Measurements from ENCODE around the gene TOPAZ1.

Gene TOPAZ1

GRCh38 chr3:44238889-44239288, 2.8 kb upstream of the TOPAZ1 start:
- TF ChIP-seq, protein P1, sequence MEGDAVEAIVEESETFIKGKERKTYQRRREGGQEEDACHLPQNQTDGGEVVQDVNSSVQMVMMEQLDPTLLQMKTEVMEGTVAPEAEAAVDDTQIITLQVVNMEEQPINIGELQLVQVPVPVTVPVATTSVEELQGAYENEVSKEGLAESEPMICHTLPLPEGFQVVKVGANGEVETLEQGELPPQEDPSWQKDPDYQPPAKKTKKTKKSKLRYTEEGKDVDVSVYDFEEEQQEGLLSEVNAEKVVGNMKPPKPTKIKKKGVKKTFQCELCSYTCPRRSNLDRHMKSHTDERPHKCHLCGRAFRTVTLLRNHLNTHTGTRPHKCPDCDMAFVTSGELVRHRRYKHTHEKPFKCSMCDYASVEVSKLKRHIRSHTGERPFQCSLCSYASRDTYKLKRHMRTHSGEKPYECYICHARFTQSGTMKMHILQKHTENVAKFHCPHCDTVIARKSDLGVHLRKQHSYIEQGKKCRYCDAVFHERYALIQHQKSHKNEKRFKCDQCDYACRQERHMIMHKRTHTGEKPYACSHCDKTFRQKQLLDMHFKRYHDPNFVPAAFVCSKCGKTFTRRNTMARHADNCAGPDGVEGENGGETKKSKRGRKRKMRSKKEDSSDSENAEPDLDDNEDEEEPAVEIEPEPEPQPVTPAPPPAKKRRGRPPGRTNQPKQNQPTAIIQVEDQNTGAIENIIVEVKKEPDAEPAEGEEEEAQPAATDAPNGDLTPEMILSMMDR (IDR thresholded peaks at IDR 0.05; ENCODE audit: low read depth, low read length): no peak
- H3K4me3 ChIP-seq (ENCODE audit: low read depth, low read length): no peak overlapping the region
- in situ Hi-C loops (cut with HindIII; ENCODE audit: low sequenced_read_pairs): no loop called here
- DNase-seq (ENCODE audit: low read depth, low spot score): no peak

GRCh38 chr3:44240061-44240460, 1.6 kb upstream of the TOPAZ1 start:
- in situ Hi-C loops (cut with HindIII; ENCODE audit: low sequenced_read_pairs): no loop called here
- DNase-seq (ENCODE audit: low read depth, low spot score): no peak

GRCh38 chr3:44242721-44243120, 1.0 kb downstream of the TOPAZ1 start:
- in situ Hi-C loops (cut with HindIII; ENCODE audit: low sequenced_read_pairs): no loop called here
- no peak overlapping the region for H3K4me3 ChIP-seq (ENCODE audit: low read depth, low read length)
- no peak for DNase-seq (ENCODE audit: low read depth, low spot score)
- TF ChIP-seq, protein P1 (IDR thresholded peaks at IDR 0.05; ENCODE audit: low read depth, low read length): no peak

More at GRCh38 chr3:44240061-44240460, 1.6 kb upstream of the TOPAZ1 start:
- TF ChIP-seq, protein P1 (IDR thresholded peaks at IDR 0.05; ENCODE audit: low read depth, low read length): no peak
- no peak overlapping the region for H3K4me3 ChIP-seq (ENCODE audit: low read depth, low read length)

DNA sequence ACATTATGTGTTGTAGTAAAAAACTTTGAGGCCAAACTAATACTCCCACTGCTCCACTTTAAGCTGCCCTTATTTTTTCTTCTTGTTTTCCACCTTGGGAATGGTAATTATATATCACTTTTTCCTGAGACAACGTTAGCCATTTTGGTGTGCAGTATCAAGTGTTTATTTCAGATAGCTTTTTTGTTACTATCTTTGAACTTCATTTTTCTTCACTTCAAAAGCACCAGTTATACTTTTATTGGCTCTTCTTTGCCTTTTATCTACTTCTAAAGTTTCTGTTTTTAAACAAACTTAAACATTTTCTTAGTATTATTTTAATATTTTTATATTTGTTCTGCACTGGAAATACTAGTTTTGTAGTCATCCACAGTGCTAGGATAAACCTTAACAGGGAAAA, 6.5 kb downstream of the TOPAZ1 start:
- no peak overlapping the region for H3K4me3 ChIP-seq (ENCODE audit: low read depth, low read length)
- in situ Hi-C loops (cut with HindIII; ENCODE audit: low sequenced_read_pairs): no loop called here
- peak; percentile 8 for DNase-seq (ENCODE audit: low read depth, low spot score)
- TF ChIP-seq, protein P1 (IDR thresholded peaks at IDR 0.05; ENCODE audit: low read depth, low read length): no peak

GRCh38 chr3:44252332-44252959, 10.8 kb downstream of the TOPAZ1 start:
- in situ Hi-C loops (cut with HindIII; ENCODE audit: low sequenced_read_pairs): no loop called here
- DNase-seq (ENCODE audit: low read depth, low spot score): no peak
- no peak overlapping the region for H3K4me3 ChIP-seq (ENCODE audit: low read depth, low read length)
- TF ChIP-seq, protein P1 (IDR thresholded peaks at IDR 0.05; ENCODE audit: low read depth, low read length): no peak

- in situ Hi-C loops (cut with HindIII; ENCODE audit: low sequenced_read_pairs): no loop called here
- TF ChIP-seq, protein P1 (IDR thresholded peaks at IDR 0.05; ENCODE audit: low read depth, low read length): no peak
- no peak for DNase-seq (ENCODE audit: low read depth, low spot score)
- H3K4me3 ChIP-seq (ENCODE audit: low read depth, low read length): no peak overlapping the region
Measured at GRCh38 chr3:44259404-44259803, 17.7 kb downstream of the TOPAZ1 start.
